IPS DF 4.7 (cell line): ENCODE data around the gene NANOG.
"Not testable (repeated sequence)": the region's sequence is repeated elsewhere in the genome, so short reads cannot be mapped to it uniquely, and the experiment has no call there.

Source experiments
- DNase-seq: peaks from one replicate; pipeline ENCODE4 v3.0.0-alpha.2; 2013; ENCODE audit warnings: low spot score; ENCODE audit errors: extremely low read depth

NANOG gene

GRCh38 chr12:7801460-7801859 is 12.3 kb downstream of the NANOG start:
- no peak for DNase-seq

- not testable (repeated sequence) for DNase-seq
Observed at GRCh38 chr12:7806319-7806718, 17.1 kb downstream of the NANOG start.

- peak; percentile 83 for DNase-seq
Observed at GRCh38 chr12:7806863-7807487, 17.8 kb downstream of the NANOG start.

DNA sequence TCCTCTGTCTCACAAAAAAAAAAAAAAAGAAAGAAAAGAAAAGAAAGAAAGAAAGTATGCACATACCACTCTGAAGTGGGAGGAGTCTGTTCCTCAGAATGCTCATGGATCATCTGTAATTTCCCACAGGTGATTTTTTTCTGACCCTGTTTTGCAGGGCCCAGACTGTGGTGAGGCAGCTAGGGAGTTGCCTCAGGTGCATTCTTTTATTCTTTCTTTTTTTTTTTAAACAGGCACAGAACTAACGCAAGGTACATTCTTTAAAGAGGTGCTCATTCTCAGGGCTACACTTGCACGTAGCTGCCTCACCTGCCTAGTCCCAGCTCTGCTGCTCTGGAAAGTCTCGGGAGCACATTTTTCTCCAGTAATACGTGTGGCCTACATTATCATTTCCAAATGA is 36.6 kb downstream of the NANOG start:
- DNase-seq = not testable (repeated sequence)

DNA sequence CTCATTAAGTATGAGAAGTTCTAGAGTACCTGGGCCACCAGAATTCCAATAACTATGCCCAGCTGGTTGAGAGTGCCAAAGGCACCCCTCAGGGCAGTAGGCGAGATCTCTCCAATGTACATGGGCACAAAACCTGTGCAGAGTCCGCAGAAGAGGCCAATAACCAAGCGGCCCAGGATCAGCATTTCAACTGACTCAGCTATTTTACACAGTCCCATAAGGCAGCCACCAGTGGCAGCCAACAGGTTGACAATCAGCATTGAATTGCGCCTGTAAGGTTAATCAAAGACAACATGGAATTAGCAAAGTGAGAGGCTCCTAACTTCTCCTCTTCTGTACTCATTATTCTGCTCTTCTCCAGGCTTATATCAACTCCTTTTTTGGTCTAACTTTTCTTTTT is 40.5 kb downstream of the NANOG start:
- not testable (repeated sequence) for DNase-seq

DNA sequence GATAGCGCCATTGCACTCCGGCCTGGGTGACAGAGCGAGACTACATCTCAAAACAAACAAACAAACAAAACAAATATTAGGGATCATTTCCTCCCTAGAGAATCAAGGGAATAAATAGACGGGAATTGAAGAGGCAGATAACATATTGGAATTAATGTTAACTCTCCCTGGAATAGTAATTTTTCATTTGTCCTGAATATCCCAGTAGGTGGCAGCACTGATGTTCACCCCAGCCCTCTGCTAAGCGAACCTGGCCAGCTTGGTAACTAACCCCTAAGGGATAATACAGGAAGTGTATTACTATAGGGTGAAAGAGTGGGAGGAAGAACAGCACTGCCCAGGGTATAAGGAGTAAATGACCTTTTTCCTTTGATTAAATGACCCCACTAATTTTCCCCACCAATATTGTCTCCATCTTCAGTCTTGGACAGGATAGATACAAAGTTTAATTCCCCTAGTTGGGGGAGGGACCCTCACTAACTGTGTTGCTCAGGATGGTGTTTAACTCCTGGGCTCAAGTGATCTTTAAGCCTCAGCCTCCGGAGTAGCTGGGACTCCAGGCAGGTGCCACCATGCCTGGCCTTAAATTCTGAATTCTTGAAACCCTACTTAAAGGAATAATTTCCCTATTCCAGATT is 43.0 kb downstream of the NANOG start:
- peak; percentile 58 for DNase-seq

GRCh38 chr12:7833201-7833600 is 44.0 kb downstream of the NANOG start:
- DNase-seq = not testable (repeated sequence)

DNA sequence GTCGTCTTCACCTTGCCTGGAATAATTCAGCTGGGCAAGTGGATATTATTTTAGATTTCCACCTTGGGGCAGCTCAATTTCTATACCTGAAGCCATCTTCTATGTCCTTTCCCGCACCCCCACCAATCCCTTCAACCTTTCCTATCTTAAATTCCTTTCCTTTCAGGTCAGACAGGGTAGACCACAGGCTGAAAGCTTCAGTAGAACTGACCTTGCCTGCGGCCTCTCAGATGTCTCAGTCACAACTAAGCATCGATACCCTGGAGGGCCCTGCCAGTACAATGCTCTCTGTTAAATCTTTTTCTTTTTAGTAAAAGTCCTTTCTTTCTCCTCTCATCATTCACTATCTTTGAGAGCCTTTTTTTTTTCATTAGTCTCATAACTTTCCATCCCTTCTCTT is 44.6 kb downstream of the NANOG start:
- no peak for DNase-seq

DNA sequence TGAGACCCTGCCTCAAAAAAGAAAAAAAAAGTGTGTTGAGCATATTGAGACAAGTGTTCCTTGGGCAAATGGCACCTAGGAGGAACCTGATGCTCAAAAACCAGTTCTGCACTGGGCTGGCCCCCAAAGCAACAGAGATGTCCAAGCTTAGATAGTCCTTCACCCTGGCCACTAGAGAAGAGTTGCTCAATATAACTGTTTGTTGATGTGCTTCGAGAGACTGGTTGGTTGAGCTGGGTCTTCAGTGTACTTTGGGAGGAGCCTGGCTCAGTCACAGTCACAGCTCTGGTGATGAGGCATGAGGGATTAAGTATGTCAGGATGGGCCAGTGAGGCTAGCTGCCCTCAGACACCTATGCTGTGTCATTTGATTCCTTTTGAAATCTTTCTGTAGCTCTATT is 45.5 kb downstream of the NANOG start:
- no peak for DNase-seq

GRCh38 chr12:7835116-7835515 is 45.9 kb downstream of the NANOG start:
- no peak for DNase-seq

- no peak for DNase-seq
Observed at GRCh38 chr12:7835766-7836165, 46.6 kb downstream of the NANOG start.

DNA sequence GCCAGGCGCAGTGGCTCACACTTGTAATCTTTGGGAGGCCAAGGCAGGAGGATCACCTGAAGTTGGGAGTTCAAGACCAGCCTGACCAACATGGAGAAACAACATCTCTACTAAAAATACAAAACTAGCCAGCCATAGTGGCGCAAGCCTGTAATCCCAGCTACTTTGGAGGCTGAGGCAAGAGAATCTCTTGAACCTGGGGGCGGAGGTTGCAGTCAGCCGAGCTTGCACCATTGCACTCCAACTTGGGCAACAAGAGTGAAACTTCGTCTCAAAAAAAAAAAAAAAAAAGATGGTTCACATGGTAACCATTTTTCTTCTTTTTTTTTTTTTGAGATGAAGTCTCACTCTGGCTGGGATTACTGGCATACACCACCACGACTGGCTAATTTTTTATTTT is 48.2 kb downstream of the NANOG start:
- DNase-seq = no peak

GRCh38 chr12:7839226-7839625 is 50.0 kb downstream of the NANOG start:
- not testable (repeated sequence) for DNase-seq

- not testable (repeated sequence) for DNase-seq
Observed at GRCh38 chr12:7839848-7840247, 50.6 kb downstream of the NANOG start.

- not testable (repeated sequence) for DNase-seq
Observed at GRCh38 chr12:7842444-7842843, 53.2 kb downstream of the NANOG start.

GRCh38 chr12:7843149-7843548 is 53.9 kb downstream of the NANOG start:
- not testable (repeated sequence) for DNase-seq

GRCh38 chr12:7843583-7843982 is 54.4 kb downstream of the NANOG start:
- not testable (repeated sequence) for DNase-seq

GRCh38 chr12:7844116-7844515 is 54.9 kb downstream of the NANOG start:
- no peak for DNase-seq

DNA sequence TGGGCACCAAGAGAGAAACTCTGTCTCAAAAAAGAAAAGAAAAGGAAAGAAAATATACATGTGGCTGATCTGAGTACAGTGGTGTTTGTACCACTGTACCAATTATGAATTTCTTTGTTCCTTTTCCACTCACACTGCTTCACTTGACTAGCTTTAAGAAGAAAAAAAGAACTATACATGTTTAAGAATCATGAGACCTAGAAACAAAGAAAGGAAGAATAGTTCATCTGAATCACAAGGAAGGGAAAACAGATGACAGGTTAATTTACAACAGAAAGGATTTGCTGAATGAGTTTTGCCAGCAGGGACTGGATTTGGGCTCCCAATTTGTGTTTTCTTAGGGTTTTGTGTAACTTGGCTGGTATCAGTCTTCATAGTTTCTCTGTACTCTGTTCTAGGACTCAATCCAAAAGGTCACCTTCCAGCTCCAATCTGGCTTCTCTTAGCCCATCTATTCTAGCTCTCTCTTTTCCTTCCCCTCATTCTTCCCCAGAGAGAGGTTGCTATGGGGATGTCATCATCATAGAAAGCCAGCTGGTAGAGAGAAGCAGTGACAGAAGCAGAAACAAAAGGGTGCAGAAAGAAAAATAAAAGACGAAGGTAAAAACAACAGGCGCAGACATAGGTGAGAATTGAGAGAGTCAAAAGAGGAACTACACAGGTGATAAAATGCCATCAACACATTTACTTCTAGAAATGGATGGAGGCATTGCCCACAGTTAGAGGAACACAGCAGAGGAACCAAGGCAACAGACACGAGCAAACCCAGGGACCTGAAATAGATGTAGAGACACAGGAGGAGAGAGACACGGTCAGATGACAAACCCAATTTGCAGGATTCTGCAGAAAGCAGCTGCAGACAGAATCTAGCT is 58.3 kb downstream of the NANOG start:
- not testable (repeated sequence) for DNase-seq

GRCh38 chr12:7848098-7848422 is 58.9 kb downstream of the NANOG start:
- DNase-seq = not testable (repeated sequence)
